COLO829 (cell line): ENCODE data around the gene FRMPD2.
A peak's percentile ranks its signal among the peaks of the same experiment; 100 is the strongest.
"Not testable (repeated sequence)": the region's sequence is repeated elsewhere in the genome, so short reads cannot be mapped to it uniquely, and the experiment has no call there.

Experiments
- DNase-seq: peaks from one replicate; pipeline ENCODE4 v3.0.0; 2012; ENCODE audit warnings: low spot score

Gene FRMPD2

DNA sequence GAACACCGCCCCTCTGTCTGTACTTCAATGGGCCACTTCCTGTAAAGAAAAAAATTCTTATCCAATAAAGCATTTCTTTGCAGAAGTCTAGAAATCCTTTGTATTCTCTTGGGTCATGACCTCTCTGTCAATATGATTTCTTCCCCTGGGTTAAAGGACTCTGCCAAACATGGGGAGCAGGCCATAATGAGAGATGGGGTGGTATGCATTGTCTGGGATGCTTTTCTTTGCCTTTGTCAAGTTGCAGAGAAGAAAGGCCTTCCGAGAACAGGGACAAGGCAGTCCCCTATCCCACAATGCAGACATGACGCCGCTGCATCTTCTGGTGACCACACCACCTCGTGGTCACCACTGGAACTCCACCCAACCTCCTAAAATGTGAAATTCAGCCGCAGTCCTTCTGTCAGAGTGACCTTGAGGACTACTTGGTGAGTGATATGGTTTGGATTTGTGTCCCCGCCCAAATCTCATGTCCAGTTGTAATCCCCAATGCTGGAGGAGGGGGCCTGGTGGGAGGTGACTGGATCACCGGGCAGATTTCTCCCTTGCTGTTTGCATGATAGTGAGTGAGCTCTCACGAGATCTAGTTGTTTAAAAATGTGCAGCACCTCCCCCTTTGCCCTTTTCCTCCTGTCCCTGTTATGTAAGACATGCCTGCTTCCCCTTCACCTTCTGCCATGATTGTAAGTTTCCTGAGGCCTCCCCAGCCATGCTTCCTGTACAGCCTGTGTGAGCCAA lies 15.2 kb upstream of the FRMPD2 start:
- DNase-seq: peak; percentile 19

DNA sequence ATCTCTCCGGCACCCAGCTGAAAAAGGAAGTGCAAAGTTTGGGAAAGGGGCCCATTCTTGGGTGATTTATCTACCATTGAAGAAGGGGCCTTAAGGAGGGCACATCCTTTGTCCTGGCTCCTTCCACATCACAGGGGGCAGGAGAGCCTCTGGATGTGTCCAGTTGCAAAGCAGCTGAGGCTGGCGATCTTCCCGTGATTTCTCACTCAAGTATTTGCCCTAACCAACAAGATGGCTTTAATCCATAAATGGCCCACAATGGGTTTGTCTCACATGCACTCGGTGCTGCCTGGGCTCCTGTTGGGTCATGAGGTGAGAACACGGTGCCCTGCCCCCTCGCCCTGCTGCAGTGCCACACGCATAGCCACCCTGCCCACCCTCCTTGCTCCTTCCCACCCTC lies 14.2 kb upstream of the FRMPD2 start:
- DNase-seq: no peak

DNA sequence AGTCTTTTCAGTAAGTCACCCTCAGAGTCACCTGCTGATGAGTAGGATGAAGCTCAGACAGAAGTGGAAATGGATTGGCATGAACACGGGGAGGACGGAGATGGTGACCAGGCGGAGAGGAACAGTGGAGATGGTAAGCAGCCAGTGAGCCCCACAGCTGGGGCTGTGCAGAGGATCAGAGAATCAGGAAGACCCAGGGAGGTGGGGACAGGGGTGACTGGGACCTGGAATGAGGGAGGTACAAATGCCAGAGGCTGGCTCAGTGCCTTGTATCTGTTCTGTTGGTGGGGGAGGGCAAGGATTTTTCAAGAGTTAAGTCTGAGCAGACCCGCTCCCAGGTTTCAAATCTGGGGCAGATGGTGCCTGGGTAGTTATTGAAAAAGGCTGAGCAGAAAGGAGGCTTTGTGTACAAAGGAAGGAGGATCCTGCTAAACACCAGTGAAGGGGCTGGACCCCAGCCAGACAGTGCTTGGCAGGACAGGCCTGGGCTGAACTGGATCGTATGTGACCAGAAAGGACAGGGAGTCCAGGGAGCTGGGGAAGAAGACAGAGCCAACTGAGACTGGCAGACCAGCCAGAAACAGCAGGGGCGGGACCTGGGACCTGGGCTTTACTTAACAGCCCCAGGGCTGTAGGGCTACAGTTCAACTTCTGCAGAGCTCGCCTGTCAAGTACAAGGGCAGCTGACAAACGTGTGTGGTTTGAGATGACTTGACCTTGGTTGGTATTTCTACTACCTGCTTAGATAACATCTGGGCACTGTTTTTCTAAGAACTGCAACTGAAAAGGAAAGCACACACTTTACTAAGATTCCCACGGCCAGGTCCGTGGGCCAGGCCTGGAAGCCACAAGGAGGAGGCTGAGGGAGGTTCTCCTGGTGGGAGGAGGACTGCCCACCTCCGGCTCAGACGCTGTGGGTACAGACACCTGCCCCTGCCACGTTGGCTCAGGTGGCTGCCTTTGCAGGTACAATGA lies 13.2 kb upstream of the FRMPD2 start:
- DNase-seq: no peak

DNA sequence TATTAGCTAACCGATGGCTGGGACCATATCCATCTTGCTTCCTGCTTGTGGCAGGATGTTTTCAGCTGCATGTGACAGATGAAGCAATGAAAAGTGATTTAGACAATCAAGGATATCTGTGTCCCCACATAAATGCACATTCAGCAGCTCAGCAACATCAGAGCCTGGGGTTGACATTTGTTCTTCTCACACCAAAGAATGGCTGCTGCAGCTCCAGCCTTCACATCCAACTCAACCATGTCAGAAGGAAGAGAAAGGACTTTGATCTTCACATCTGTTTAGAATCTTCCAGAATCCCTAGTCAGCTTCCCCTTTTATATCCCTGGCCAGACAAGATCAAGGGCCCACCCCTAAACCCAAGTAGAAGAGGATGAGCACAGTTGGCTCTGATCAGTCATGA lies 11.9 kb upstream of the FRMPD2 start:
- DNase-seq: no peak

DNA sequence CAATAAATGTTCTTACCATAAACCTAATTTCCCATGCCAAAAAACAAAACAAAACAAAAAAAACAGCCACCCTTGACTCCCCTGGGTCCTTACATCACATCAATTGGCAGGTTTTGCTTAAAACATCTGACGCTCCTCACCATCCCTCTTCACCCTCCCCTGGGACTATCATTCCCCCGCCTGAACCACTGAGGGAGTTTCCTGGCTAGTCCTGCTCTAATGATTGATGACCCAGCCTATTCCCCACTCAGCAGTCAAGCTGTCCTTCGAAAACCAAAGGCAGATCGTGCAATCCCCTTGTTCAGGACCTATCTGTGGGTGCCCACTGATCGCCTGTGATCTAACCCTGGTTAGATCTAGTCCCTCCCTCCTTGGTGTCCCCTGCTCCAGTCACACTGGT lies 11.2 kb upstream of the FRMPD2 start:
- DNase-seq: no peak

DNA sequence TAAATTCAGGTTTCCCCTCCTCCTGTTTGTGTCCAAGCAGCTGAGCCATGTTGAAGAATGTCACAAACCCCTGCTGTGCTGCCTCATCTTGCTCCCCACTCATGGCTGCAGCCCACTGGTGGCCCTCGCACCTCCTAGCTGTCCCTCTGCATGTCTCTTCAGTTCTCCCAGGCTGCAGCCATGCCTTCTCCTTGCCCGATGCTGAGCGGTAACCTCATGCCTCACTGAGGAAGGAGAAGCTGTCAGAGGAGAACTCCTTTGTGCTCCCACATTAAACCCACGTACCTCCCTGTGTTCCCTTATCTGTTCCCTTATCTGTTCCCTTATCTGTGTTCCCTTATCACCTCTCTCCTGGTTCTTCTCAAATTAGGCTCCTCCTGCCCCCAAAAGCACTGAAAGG lies 10.3 kb upstream of the FRMPD2 start:
- no peak for DNase-seq

DNA sequence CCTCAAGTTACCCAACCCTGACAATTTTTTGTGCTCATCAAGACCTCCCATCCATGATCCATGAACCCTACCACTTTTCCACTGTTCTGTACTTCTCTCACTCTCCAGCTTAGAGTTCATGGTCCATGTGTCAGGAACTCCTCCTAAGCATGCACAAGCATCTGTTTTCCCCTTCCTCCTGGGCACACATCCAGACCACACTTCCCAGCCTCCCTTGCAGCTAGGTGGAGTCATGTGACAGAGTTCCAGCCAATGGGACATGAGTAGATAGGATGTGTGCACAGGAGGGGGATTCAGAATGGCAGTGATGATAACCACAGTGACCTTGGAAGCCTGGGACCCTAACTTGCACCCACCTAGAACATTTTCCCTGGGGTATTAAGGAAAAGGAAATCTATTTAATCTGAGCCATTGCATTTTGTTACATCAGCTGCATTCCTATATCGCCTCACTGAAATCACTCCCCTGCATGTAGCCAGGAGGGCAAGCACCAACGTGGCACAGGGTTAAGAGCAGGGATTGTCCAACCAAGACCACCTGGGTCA lies 9.6 kb upstream of the FRMPD2 start:
- no peak for DNase-seq

DNA sequence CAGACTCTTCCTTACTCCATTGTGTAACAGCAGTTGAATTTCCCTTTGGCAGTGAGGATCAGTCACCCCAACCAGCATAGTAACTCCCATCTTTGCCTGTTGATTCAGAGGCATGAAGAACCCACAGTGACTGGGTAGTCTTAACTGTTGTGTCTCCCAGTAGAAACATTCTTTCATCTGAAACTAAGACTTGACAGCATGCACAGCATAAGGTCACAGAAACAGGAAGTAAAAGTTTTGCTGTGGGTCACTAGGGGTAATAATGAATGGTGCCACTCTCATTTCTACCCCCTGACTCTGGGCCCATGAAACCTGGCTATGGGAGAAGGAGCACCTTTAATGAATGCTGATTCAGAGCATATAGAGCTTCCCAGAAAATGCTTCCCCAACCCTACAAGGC lies 8.3 kb upstream of the FRMPD2 start:
- DNase-seq: no peak

DNA sequence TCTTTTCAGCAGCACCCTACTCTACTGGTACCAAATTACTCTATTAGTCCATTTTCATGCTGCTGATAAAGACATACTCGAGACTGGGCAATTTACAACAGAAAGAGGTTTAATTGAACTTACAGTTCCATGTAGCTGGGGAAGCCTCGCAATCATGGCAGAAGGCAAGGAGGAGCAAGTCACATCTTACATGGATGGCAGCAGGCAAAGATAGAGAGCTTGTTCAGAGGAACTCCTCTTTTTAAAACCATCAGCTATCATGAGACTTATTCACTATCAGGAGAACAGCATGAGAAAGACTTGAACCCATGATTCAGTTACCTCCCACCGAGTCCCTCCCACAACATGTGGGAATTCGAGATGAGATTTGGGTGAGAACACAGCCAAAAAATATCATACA lies 7.2 kb upstream of the FRMPD2 start:
- not testable (repeated sequence) for DNase-seq

DNA sequence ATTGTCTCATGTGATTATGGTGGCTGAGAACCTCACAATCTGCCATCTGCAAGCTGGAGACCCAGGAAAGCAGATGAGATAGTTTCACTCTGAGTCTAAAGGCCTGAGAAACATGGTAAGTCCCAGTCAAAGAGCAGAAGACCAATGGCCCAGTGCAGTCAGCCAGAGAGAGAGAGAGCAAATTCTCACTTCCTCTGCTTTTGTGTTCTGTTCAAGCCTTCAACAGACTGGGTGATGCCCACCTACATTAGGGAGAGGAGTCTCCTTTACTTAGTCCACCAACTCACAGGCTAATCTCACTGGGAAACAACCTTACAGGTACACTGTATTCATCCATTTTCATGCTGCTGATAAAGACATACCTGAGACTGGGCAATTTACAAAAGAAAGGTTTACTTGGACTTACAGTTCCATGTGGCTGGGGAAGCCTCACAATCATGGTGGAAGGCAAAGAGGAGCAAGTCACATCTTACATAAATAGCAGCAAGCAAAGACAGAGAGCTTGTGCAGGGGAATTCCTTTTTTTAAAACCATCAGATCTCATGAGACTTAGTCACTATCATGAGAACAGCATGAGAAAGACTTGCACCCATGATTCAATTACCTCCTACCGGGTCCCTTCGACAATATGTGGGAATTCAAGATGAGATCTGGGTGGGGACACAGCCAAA lies 4.7 kb upstream of the FRMPD2 start:
- no peak for DNase-seq

DNA sequence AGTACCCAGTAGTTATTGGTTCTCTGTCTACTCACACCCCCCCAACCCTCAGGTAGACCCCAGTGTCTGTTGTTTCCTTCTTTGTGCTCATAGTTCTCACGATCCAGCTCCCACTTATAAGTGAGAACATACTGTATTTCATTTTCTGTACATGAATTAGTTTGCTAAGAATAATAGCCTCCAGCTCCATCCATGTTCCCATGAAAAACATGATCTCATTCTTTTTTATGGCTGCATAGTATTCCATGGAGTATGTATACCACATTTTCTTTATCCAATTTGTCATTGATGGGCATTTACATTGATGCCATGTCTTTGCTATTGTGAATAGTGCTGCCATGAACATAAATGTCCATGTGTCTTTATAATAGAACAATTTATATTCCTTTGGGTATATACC lies 2.6 kb upstream of the FRMPD2 start:
- no peak for DNase-seq

DNA sequence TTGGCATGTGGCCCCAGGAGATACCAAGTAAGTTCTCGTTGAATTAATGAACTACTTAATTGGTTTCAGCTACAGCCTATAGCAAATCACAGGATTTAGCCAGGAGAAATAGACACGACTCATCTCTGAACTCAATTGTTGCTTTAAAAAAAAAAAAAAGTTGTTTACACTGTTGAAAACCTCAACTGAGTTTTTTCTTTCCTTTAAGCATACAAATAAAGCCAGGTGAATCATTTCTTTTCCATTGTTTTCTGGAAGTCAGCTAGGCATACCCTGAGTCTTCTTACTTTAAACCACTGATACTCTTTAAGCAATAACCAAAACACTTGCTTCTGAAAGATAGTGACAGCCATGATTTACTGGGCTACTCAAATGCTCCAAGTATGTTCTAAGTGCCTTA lies 755 bp downstream of the FRMPD2 start:
- no peak for DNase-seq

DNA sequence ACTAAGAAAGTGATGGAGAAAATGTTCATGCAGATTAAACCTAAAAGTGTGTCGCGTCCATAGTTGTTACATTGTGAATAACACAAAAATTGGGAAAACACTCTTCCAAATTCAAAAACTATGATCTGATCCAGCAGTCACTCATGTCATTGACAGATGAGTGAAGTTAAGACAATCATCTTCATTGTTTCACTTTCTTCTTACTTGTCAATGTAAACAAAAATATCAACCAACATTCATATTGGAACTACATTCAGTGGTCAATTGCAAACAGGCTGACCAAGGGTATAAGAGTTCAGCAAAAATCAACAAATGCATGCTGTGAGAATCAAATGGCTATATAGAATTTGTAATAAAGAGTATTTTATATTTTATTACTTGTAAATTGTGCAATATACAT lies 1.8 kb downstream of the FRMPD2 start:
- no peak for DNase-seq

DNA sequence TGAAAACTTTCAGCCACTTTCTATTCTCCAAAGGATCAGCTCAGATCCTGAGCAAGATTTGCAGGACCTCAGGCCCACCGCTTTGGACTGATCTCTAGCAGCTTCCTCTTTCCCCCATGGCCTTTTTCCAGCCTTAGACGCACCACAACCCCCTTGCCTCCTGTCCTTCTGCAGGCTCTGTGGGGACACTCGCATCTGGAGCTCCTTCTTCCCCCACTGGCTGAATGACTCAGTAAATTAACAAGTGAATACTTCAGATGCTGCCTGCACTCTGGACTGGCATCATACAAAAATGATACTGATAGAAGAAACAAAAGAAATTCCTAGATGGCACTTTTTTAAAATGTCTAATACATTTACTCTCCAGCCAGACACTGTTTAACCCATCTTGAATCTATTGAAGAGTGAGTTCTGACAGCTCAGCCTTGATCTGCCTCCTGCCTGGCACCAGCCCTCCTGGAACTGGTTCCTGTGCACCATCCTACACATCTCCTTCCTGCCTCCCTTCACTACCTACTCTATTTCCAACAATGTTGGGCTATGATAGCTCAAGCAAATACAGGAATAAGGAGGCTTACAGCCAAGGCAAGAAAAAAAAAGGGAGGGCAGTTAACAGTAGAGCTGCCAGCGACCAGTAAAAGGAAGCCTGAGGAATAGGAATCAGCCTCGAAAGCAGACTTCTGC lies 3.3 kb downstream of the FRMPD2 start:
- no peak for DNase-seq

DNA sequence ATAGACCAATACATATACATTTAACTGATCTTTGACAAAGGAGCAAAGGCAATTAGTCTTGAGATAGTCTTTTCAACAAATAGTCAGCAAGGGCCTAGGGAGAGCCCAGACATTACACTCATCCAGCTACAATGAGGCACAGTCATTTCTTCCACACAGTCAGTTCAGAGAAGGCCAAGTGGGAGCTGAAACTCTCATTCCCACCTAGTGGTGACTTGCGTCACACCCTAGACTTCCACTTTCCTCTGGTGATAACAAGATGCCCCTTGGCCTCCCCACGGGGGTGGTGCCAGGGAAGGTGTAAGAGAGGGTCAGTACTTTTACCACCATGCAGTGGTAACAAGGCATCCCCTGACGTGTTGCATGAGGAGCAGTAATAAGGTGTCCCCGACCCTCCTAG lies 8.0 kb downstream of the FRMPD2 start:
- no peak for DNase-seq

DNA sequence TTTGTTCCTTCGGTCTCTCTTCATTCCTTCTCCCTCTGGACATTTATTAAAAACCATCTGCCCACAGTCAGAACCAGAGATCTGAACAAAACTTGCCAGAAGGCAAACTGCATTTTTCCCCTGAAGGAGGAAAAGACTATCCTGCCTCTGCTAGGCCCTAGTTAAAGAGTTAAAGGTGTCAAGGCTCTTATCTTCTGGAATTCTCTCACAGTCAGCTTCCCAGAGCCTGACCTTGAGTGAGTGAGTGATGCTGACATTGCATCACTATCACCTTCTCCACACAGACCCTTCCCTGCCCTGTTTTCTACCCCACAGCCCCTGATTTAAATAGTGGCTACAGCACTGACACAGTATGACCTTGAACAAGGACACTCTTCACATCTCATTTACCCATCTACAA lies 16.4 kb downstream of the FRMPD2 start:
- DNase-seq: no peak

DNA sequence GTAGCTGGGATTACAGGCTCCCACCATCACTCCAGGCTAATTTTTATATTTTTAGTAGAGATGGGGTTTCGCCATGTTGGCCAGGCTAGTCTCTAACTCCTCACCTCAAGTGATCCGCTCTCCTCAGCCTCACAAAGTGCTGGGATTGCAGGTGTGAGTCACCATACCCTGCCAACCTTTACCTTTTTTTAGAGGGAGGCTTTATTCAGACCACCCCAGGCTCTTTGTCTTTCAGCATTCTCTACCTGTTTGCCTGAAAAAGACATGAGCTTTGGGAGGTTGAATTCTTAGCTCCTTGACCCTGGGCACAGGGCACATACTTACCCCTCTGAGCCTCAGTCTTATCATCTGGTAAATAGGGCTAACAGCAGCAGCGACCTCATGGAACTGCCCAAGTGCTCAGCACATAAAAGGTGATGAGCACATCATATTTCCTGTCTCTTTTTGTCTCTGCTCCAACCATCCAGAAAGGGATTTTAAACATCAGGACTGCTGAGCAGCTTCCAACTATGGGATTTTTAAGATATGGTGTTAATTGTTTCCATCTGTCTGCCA lies 17.0 kb downstream of the FRMPD2 start:
- DNase-seq: no peak

DNA sequence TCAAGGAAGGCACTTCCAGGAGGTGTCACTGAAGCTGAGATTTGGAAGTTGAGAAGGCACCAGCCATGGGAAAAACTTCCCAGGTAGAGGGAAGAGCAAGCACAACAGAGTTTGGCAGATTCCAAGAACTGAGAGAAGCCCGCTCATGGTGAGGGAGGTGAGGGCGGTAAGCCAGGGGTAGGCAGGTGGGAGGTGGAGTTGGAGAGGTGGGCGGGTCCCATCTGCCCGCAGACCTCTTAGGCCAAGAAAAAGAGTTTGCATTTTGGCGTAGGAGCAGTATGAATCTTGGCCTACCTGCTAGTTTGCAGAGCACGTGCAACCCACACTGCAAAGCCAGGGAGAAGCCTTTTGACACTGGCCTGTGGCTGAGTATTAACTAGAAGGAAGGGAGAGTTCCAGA lies 18.8 kb downstream of the FRMPD2 start:
- no peak for DNase-seq

DNA sequence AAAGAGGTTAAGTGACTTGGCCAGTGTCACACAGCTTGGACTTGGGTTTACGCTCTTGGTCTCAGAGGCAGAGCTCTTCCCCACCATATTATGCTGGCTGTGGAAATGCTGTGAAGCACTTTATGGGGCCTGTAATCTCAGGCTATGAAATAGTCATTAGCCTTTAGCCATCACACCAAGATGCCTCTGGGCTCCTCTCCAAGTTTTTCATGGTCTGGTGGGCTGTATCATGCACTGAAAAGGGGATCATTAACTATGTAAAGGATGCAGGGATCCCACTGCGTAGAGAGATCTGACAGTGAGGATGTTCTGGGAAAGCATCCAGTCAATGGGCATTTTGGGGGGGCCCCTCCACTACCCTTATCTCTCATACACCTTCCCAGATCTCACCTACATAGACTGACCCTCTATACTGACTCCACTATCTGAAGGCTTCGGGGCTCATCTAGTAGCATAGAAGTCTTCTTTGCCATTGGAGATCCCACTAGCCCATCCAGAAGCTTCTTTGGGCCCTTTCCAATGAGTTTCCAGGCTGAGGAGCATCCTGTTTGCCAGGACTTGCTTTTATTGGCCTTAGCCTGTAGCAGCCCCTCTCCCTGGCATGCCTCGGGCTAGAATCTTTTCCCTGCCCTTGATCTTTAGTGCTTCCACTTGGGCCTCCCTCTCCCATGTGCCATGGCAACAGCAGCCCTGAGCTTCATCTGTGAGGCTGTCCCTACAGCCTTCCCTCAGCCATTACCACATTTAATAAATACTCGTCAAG lies 19.6 kb downstream of the FRMPD2 start:
- DNase-seq: no peak

DNA sequence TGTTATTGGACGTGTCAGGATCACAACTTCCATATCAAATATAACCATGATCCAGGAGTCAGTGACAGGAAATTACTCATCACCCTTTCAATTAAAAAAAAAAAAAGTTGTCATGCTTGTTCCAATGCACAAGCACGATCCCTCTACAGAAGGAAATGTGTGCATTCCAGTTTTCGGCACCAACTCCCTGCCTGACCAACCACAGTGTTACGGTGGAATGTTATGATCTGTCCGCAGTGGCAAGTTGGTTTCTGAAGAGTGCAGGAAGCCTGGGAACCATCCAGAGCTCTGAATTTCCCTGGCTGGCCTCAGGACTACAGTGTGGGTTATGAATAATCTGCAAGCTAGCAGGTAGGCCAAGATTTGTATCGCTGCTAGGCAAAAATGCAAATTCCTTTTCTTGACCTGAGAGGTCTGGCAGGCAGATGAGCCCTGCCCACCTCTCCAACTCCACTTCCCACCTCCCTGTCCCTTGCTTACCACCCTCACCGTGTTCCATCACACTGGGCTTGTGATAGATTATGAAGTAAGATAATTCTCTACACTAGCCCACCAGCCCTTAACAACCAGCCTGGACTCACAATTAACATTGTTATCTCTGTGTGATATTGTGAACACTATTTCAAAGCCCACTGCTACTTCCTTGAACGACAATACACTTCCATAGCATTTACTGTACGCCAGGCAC lies 20.4 kb downstream of the FRMPD2 start:
- DNase-seq: peak; percentile 5

DNA sequence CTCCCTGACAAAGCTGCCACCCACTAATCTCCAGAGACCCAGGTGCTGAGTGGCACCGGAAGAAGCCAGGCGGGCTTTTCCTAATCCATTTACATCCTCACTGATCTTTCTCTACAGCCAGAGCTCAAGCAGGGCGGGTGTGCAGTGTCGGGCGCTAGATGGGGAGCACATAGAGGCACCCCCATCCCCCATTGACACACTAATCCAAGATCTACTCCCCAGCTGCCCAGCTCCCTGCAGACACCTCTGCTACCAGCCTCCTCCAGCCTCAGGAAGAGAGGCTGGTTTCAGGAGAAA lies 22.2 kb downstream of the FRMPD2 start:
- no peak for DNase-seq
